DMS 273 (cell line): ENCODE data around the gene NSFL1C.
"Not testable (repeated sequence)": the region's sequence is repeated elsewhere in the genome, so short reads cannot be mapped to it uniquely, and the experiment has no call there.

Experiments
- DNase-seq: peaks from one replicate; lab custom pipeline; 2025; ENCODE audit not compliant: unreplicated experiment; lab: John Stamatoyannopoulos, UW

The NSFL1C gene

DNA sequence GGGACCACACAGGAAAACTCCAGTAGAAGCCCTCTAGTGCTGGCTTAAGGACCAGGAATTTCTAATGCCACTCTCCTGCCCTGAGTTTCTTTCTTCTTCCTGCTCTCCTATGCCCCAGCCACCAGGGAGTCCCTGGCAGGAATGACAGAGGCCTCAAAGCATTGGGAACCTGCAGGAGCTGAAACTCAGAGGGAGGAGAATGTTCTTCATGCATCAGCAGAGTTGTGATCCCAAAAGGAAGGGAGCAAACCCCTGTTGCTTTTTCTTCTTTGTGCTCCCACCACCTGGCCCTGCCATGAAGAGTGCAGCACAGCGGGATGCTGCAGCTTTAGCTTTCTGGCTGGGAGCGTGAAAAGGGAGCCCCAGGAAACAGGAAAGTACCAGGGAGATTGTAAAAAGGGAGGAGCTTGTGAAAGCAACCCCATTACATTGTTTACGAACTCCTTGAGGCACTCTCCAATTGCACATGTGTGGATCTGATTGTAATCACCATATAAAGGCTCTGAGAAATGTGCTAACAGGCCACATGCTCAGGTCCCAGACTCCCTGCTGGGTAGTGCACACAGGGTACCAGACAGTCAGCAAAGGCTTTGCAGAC lies 39.1 kb downstream of the NSFL1C start:
- peak; percentile 90 for DNase-seq

DNA sequence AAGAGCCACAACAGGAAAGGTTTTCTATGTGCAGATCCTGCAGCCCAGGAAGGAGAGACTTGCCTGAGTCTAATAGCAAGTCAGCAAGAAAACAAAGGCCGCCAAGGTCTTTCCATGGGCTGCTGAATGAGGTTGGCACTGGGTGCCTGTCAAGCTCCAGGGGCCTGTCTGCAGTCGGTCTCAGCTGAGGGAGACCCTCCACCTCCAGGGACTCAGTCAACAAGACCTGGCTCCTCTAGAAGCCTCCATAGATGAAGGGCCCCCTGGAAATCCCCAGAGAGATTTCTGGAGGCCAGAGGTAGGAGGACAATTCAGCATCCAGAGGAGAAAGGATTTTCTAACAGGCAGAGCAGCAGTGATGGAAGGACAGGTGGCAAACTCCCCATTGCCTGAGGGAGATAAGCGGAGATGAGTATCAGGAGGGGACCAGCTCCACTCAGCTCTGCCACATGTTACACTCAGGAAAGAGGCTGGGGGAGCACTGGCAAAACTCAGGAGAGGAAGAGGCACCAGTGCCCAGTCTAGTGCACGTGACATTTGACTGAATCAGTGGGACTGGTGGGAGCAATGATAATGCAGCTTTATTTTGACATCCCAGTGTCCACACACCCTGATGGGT lies 40.3 kb downstream of the NSFL1C start:
- DNase-seq, result no peak

DNA sequence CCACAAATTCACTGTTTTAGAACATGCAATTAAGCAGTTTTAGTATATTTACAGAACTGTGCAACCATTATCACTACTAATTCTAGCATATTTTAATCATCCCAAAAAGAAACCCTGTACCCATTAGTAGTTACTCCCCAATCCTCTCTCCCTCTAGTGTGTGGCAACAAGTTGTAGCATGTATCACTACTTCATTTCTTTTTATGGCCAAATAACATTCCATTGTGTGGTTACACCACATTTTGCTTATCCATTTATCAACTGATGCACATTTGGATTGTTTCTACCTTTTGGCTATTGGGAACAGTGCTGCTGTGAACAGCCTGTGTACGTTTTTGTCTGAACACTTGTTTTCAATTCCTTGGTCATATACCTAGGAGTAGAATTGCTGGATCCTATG lies 42.3 kb downstream of the NSFL1C start:
- DNase-seq, result no peak

DNA sequence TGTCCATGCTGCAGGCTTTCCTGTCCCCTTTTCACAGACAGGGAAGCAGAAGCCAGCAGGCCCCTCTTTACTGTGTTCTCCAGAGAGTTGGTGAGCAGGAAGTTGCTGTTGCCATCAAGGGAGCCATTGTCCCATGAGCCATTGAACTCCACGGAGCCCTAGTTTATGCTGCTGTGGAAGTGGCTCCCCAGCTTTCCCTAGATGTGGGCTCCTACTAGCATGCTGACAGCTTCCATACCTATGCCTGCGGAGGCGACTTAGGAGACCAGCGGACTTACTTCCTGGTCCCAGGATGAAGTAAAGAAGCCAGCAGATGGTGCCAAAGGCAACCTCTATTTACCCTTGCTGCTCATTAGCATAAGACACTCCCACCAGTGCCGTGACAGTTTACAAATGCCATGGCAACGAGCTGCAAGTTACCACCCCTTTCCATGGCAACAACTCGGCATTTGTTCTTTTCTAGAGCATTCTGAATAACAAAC lies 43.0 kb downstream of the NSFL1C start:
- DNase-seq, result peak; percentile 91

DNA sequence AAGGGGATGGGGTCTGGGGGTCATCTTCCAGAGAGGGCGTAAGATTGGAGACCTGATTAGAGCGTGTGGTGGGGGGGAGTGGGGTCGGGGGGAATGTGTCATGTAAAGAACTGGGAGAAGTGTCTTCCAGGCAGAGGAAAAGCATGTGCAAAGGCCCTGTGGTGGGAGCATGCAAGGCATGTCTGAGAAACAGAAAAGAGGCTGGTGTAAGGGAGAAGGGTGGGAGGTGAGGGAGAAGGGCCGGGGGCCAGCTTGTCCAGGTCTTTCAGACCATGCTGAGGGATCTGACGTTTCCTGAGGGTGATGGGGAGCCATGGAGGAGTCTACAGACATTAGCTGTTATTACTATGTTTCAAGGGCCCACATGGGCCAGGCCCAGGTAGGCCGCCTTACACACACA lies 43.4 kb downstream of the NSFL1C start:
- DNase-seq, result no peak

DNA sequence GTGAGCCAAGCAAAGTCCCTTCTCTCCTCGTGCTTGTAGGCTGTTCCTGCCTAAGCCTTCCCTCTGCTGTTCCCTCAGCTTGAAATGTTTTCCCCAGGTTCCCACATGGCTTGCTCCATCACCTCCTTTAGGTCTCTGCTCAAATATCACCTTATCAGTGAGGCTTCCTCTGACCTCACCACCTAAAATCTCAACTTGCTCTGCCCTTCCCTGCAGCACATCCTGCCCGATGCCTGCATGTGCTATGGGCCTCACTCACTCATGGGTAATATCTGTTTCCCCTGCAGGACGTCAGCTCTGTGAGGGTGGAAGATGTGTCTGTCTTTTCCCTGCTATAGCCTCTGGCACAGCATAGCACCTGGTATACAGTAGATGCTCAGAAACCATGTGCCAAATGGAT lies 43.9 kb downstream of the NSFL1C start:
- no peak for DNase-seq

DNA sequence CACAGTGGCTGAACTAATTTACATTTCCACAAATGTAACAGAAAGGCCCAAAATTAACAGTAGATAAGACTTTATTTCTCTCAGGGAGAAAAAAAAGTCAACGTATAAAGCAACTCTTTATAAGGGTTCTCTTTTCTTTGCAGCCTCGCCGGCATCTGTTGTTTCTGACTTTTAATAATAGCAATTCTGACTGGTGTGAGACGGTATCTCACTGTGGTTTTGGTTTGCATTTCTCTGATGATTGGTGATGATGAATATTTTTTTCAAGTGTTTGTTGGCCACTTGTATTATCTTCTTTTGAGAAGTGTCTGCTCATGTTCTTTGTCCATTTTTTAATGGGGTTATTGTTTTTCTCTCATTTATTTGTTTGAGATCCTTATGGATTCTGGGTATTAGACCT lies 46.6 kb downstream of the NSFL1C start:
- no peak for DNase-seq

DNA sequence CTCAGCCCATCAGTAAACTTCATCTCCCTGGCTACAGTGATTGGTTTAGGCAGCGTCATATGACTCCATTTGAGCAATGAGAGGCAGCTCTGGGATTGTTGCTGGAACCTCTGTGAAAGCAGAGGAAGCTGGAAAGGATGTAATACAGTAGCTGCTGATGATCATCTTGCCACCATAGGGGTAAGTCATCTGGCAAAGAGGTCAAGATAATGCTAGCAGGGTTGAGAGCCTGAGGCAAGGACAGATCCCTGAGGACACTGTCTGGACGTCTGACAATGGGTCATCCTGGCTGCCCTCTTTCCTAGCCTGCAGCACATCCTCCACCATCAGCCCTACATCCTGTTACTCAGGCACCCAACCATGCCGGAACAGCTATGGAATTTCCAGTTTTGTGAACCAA lies 48.3 kb downstream of the NSFL1C start:
- no peak for DNase-seq

DNA sequence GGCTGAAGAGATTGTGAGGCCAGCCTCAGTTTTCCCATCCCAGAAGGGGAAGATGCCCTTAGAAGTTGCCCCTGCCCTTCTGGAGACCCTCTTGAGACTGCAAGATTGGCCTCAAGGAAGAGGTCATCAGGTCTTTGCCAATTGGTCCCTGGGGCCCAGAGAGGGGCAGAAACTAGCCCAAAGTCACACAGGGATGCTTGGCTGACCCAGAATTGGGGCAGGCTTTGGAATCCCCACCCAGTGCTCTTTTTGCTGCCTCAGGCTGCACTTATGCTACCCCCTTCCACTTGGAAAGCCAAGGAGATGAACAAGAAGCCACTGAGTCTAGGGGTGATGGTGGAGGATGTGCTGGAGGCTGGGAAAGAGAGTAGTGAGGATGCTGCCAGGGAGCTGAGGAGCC lies 48.9 kb downstream of the NSFL1C start:
- no peak for DNase-seq

DNA sequence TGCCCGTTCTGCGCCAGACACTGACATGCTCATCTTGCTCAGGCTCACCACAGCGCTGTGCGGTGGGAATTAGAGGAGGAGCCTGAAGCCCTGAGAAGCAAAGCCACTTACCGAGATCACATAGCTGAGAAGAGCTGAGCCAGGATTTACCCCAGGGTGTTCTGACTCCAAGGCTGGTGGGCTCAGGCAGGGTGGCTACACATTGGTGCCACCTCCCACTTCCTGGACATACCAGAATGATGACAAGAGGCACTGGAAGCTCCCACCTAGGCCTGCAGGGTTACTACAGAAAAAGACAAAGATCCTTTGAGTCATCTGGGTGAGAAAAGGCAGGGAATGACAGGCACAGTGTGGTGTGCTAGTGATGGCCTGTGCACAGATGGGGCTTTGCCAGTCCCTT lies 49.4 kb downstream of the NSFL1C start:
- DNase-seq, result no peak

DNA sequence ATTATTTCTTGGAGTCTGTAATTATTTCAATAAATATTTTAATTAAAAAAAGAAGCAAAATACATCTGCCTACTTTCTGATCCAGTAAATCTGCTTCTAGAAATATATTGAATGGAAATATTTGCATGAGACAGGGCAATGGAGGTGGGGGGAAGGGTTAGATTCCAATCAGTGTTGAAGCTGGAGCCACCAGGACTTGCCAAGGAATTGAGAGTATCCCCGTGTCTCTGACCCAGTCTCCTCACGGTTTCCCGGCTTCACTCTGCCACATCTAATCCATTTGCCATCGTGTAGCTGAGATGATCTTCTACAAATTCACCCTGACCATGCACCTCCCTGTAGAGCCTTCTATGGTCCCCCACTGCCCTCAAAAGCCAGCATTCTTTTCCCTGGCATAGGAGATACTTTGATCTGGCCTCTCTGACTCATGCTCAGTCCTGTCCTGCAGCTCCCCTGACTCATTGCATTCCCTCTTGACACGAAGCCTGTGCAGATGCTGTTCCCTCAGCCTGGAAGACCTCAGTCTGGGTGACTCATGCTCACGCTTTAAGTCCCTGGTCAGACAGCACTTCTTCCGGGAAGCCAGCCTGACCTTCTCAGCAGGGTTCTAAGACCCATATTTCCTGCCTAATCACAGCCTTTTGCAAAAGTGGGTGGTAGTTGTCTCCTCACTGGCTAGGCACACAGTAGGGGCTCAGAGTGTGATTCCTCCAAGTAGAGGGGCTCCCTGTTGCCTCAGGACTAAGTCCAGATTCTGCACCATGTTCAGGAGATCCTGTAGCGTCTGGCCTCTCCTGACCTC lies 50.8 kb downstream of the NSFL1C start:
- no peak for DNase-seq

DNA sequence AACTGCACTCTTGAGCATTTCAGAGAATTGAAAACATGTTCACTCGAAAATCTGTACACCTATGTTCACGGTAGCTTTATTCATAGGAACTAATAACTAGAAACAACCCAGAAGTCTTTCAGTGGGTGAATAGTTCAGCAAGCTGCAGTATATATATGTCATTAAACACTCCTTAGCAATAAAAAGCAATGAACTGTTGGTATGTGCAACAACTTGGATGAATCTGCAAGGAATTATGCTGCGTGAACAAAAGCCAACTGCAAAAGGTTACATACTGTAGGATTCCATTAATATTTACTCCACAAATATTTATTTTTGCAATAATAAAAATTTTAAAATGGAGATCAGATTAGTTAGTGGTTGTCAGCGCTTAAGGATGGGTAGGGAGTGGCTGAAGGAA lies 51.7 kb downstream of the NSFL1C start:
- DNase-seq, result no peak

DNA sequence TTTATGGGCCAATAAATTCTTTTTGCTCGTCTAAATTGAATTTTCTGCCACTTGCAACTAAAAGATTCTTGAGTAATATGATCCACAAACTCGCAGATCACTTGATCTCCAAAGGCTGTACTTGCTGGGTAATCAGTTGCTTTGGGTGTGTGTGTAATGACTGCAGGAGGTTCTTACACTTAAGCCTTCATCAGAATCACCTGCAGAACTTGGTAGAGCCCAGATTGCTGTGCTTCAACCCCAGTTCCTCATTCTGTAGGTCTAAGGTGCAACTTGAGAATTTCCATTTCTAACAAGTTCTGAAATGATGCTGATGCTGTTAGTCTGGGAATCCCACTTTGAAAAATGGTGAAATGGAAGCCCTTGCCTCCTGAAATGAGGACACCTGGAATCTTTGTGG lies 60.8 kb downstream of the NSFL1C start:
- DNase-seq, result no peak

DNA sequence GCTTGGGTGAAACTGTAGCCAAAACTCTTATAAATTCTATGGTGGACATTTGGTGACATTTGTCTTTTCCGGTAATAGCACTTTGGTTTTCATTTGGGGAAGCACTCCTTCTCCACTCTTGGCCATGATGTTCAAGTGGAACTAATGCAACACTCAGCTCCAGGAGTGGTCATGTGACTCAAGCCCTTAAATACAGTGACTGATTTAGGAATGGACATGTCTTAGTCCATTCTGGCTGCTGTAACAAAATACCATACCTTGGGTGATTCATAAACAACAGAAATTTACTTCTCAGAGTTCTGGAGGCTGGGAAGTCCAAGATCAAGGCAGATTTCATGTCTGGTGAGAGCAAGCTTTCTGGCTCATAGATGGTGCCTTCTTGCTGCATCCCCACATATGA lies 63.0 kb downstream of the NSFL1C start:
- no peak for DNase-seq

DNA sequence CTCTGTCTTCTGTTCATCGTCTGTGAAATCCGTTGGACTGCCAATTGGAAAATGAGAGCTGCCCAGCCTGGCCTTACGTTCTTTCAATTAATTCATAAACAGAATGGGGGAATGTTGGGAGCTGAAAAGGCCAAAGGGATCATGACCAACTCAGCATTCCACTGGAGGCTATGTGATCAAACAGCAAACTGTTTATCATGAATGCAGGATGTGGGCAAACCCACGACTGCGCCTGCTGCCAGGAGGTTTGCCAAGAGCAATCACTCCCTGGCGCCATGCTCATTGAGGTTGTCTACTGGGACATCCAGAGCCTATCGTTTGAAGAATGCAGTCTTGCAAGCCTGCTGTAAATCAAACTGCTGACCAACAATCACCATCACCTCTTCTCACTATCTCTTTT lies 64.5 kb downstream of the NSFL1C start:
- no peak for DNase-seq

DNA sequence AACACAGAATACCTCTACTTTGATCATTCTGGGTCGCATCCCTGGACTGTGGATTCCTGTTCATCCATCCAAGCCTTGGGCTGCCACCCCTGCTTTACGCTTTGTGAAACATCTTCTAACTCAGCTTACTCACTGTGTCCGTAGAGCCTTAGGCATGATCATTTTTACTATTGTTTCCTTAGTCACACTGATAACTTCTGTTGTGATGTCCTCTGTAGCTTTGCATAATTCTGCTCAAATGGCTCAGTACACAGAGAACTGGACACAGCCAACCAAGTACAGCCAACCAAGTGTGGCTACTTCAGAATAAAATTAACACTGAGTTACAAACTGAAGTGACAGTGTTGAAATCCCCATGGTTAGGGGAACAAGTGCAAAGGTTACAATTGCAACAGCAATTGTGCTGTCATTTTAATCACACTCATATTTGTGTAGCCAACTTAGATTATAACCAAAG lies 65.2 kb downstream of the NSFL1C start:
- DNase-seq, result no peak

DNA sequence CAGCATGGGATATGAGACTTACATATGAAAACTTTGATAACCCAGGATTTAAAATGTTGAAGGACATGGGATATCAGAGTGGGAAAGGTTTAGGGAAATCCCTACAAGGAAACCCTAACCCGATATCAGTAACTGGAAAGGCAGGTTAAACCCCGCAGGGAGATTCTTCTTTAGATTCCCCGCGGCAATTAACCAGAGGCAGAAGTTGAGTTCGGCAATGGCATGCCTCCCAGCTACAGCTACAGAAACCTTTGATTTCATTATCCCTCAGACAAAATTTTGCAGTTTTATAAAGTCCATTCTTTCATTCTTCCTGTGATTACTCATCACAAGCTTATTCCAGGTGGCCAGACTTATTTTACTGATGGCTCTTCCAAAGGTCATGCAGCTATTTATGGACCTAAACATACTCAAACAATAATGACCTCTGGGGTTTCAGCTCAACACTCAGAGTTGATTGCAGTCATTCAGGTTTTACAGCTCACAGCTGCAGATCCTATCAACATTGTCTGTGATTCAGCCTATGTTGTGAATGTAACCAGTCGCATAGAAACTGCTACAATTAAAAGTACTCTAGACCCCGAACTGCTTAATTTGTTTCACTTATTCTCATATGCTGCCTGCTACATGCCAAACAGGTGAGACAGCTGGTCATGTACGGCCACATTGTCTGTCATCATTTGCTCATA lies 66.8 kb downstream of the NSFL1C start:
- not testable (repeated sequence) for DNase-seq

DNA sequence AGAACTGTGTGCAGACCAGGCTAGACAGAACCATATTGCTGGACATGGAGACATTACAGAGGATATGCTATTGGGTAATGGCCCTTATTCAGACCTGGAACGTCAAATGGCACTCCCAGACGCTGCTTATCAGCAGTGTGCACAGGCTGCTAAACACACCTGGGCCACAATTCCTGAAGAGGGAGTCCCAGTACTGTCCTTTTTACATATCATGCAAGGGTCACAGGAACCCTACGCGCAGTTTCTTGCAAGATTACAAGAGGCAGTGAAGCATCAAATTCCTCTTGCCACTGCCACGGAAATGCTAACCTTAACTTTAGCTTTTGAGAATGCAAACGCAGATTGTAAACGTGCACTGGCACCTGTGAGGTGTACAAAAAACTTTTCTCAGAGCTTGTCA lies 68.5 kb downstream of the NSFL1C start:
- DNase-seq, result not testable (repeated sequence)

DNA sequence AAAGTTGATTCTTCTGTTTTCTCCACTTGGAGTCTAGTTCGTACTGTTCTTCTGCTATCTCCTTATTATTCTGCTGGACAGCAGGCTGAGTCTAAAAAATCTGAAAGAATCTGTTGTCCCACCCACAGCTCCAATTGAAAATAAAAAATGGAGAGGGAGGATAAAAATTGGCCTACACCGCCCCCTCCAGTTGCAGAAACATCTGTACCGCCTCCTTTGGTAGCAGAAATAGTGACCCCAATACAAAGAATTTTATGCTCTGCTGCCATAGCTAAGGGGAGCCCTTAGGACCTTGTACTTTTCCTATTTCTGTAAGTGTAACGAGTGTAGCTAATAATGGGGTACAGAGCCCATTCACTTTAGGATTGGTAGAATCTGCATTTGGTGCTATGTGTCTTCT lies 68.9 kb downstream of the NSFL1C start:
- DNase-seq, result no peak

DNA sequence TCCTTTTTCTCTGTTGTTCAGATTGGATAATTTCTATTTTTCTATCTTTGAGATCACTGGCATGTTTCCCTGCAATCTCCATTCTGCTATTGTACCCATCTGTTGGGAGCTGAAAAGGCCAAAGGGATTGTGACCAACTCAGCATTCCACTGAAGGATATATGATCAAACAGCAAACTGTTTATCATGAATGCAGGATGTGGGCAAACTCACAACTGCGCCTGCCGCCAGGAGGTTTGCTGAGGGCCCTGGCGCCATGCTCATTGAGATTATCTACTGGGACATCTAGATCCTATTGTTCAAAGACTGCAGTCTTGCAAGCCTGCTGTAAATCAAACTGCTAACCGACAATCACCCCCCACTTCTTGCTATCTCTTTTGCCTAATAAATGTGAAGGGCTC lies 69.9 kb downstream of the NSFL1C start:
- DNase-seq, result no peak

DNA sequence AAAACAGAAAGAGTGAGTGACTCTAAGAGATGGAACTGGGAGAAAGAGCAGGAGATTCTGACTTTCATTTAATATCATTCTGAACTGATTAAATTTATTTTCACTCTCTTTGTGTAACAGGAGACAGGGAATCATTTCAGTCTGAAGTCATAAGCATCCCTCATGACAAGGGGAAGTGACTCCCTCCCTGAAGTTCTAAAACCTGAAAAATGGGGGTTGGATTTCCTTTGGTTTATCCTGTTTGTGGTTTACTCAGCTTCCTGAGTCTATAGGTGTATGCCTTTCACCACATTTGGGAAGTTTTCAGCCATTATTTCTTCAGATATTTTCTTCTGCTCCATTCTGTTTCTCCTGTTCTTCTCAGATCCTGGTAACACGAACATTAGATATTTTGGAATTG lies 70.4 kb downstream of the NSFL1C start:
- DNase-seq, result no peak

DNA sequence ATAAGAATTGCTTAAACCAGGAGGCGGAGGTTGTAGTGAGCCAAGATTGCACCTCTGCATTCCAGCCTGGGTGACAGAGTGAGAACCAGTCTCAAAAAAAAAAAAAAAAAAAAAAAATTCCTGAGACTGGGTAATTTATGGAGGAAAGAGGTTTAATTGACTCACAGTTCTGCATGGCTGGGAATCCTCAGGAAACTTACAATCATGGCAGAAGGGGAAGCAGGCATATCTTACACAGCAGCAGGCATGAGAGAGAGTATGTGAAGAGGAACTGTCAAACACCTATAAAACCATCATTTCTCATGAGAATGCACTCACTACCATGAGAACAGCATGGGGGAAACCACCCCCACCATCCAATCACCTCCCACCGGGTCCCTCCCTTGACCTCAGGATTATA lies 72.0 kb downstream of the NSFL1C start:
- DNase-seq, result no peak
